GM04504 (cell line): Measurements from ENCODE around the gene NOL9.
"Not testable (repeated sequence)": the region's sequence is repeated elsewhere in the genome, so short reads cannot be mapped to it uniquely, and the experiment has no call there.

Source experiments
- DNase-seq: peaks from one replicate; pipeline ENCODE4 v3.0.0-alpha.2; 2012; ENCODE audit warnings: low read depth

NOL9 gene

GRCh38 chr1:6503884-6504602, 50.3 kb downstream of the NOL9 start:
- DNase-seq = no peak

- no peak for DNase-seq
These were observed 52.1 kb downstream of the NOL9 start for GRCh38 chr1:6502000-6502891.

GRCh38 chr1:6501279-6501813, 53.0 kb downstream of the NOL9 start:
- DNase-seq = no peak

- DNase-seq = no peak
These were observed 53.6 kb downstream of the NOL9 start for GRCh38 chr1:6500544-6501278.

GRCh38 chr1:6499296-6499695, 55.0 kb downstream of the NOL9 start:
- no peak for DNase-seq

- DNase-seq = no peak
These were observed 55.7 kb downstream of the NOL9 start for GRCh38 chr1:6498576-6499111.

DNA sequence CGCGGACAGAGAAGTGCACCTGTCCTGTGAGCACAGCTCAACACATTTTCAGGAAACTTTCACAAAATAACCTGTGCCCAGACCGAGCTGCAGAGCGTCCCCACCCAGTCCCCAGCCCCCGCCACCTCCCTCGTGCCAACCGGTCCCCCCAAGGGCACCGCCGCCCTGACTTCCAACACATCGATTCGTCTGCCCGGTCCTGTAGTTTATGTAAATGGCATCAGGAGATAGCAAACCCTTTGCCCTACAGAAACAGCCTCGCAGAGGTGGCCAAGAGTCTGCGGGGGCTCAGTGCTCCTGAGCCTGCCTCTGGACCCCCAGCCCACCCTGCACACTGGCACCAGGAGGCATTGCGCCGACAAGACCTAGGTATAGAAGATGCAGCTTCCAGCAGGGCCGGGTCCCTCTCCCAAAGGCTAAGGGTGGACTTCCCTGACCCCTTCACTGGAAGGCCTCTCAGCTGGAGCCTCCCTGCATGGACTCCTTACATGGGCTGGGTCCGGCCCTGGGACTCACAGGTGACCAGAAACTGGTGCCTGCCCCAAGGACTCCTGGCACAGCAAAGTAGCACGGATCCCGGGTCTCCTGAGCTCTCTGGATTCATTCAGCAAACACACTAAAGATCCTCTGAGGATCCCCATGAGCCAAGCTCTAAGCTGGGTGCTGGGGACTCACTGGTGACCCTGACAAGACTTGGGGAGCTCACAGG, 56.3 kb downstream of the NOL9 start:
- no peak for DNase-seq

GRCh38 chr1:6497215-6497866, 57.0 kb downstream of the NOL9 start:
- DNase-seq = no peak

GRCh38 chr1:6496890-6497214, 57.5 kb downstream of the NOL9 start:
- DNase-seq = no peak

GRCh38 chr1:6496365-6496721, 58.0 kb downstream of the NOL9 start:
- no peak for DNase-seq

DNA sequence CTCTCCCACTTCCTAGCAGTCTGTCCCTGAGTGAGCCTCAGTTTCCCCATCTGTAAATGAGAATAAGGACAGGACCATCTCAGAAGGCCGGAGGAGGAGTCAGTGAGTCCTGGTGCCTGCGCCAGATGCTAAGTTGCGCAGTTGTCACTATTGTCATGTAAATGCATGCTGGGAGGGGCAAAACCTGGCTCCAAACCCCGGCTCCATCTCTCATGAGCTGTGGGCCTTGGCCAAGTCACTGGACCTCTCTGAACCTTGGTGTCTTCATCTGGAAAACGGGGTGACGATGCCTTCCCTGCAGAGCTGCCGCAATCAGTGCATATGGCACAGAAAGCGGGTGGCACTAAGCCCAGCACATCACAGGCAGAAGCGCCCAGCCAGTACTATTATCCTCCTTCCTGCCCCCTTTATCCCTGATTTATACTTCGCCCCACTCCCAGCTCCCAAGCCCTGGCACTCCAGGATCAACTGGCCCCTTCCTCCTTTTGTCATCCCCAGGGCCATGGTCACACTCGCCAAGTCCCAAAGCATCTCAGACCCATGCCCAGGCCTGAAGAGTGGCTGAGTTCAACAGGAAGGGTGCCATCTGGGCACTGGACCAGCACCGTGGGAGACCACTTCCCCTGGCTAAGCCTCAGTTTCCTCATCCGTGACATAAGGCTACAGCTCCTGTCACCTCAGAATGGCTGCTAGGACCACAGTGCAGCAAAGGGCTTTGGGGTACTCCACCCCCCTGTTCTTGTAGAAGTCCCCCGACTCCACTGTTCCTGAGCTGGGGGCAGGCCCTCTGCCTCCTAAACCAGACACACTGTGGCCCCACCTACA, 58.6 kb downstream of the NOL9 start:
- DNase-seq = no peak

DNA sequence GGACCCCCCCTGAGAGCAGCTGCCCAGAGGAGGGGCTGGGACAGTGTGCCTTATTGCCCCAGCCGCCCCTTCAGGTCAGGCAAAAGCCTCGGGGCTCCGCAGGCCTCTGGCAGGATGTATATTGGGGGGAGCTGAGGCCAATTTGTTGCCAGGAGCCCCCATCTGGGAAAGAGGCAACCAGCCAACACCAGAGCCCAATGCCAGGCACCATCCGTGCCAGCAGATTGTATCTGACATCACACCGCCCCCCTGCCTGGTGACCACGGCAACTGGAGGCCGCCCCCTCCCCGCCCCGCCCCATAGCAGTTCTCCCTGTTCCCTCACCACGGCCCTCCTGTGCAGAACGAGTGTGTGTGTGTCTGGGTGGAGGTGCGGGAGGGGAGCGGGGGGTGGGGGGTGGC, 59.3 kb downstream of the NOL9 start:
- no peak for DNase-seq

DNA sequence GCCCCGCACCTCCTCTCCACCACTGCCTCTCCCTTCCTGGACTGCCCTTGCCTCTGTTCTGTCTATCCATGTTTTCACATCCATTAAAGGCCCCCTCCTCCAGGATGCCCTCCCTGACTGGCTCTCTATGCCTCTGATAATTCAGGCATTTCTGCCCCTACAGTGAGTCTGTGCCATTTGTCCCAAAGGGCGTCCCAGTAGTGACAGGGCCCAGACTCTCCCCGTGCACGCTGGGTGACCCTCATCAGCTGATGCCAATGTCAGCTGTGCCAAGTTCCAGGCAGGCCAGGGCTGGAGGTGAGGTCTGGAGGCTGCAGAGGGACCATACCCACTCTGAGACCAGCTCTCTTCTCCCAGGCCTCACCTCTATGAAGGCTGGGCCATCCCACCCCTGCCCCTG, 59.7 kb downstream of the NOL9 start:
- DNase-seq = no peak

DNA sequence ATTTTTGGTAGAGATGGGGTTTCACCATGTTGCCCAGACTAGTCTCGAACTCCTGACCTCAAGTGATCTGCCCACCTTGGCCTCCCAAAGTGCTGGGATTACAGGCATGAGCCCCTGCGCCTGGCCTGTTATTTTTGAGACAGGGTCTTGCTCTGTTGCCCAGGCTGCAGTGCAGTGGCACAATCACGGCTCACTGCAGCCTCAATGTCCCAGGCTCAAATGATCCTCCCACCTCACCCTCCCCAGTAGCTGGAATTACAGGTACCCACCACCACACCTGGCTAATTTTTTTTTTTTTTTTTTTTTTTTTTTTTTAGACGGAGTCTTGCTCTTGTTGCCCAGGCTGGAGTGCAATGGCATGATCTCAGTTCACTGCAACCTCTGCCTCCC, 60.5 kb downstream of the NOL9 start:
- DNase-seq = not testable (repeated sequence)

GRCh38 chr1:6491966-6492365, 62.3 kb downstream of the NOL9 start:
- no peak for DNase-seq

GRCh38 chr1:6491480-6491962, 62.8 kb downstream of the NOL9 start, which contains the start of gene PLEKHG5:
PLEKHG5 (minus strand) TSS chr1:6491667; CDS start chr1:6477571, 14,096 bp downstream.
- peak; percentile 28 for DNase-seq

GRCh38 chr1:6491081-6491449, 63.2 kb downstream of the NOL9 start:
- DNase-seq = no peak

DNA sequence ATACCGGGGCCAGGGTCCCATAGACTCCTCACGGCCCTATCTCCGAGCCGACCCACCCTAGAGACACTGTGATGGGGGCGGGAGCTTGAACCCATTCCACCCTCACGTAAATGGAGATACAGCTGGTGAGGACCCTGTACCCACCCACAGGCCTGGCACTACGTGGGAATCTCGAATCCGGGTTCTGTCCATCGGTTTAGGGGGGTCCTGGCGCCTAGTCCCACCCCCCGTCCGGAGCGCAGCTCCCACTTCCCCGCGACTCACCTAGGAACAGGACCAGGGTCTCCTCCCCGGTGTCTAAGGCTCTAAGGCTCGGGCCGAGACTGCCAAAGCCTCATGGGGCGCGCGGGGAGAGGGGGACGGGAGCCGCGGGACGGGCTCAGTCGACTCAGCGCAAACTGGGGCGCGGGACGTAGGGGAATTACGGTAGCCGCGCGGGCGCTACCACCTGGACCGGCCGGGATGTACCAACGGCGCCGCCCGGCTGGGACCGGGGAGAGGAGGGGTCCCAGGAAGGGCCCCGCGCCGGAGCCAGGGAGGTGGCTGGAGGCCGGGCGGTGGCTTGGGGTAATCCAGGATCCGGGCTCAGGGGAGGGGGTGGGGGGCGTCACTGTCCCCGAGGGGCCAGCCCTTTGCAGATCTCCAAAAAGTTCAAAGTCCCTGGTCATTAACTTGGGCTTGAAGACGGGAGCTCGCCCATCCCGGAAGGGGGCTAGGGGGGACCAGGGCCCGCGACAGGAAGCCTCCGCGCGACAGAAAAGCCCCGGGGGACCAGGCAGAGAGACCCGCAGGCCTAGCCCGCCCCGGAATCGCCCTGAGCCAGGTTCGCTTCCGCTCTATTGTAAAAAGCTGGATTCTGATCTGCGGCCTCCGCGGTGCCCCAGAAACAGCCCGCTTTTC, 63.9 kb downstream of the NOL9 start:
- no peak for DNase-seq

- DNase-seq = peak; percentile 48
These were observed 64.5 kb downstream of the NOL9 start for GRCh38 chr1:6489799-6490180.
